Left ventricle myocardium inferior (tissue), 1 donor: ENCODE data around the gene WASF3. TPM values are rescaled to one million over a fixed set of nuclear protein-coding genes. Genes with fewer than 3 reads are reported as not detected.

ENCODE experiments used
- DNase-seq: peaks from one replicate; pipeline ENCODE4 v3.0.0-alpha.2; 2020
- H3K27ac ChIP-seq: fragments of 200-600 bp; replicated peaks from 2 replicates; pipeline ENCODE4 v1.8.0; 2021
- H3K27me3 ChIP-seq: fragments of 200-600 bp; 2 replicates; pipeline ENCODE4 v1.8.0; 2021; ENCODE audit warnings: low read depth
- H3K36me3 ChIP-seq: fragments of 200-600 bp; 2 replicates; pipeline ENCODE4 v1.8.0; 2021
- H3K4me1 ChIP-seq: fragments of 200-600 bp; 2 replicates; pipeline ENCODE4 v1.8.0; 2021
- H3K4me3 ChIP-seq: fragments of 200-600 bp; 2 replicates; pipeline ENCODE4 v1.8.0; 2021; ENCODE audit warnings: mild to moderate bottlenecking, moderate library complexity
- H3K9me3 ChIP-seq: fragments of 200-600 bp; replicated peaks from 2 replicates; pipeline ENCODE4 v1.8.0; 2021
- CTCF ChIP-seq: fragments of 200-600 bp; IDR thresholded peaks from 2 replicates; pipeline ENCODE4 v1.8.0; 2021; ENCODE audit warnings: antibody characterized with exemption, mild to moderate bottlenecking, borderline replicate concordance
- intact Hi-C: fragments of 100-400 bp; cut with micrococcal nuclease; formaldehyde crosslinking; loops from one replicate; pipeline ENCODE4 v1.11.0; 2022
- total RNA-seq: library from RNA; stranded (reverse); fragmentation: NEBNext Ultra II Directional; extraction: Animal tissue kit (Norgen Biotek cat#: 25700); gene quantifications from one replicate; pipeline ENCODE4 v1.2.1, GENCODE V29; 2021
- donor health status: DM: no; HTN: yes; CAD: no; lungs with severe emphysema.

Gene WASF3
- total RNA-seq, 1 donor from 2014 or later = 12.6 TPM

DNA sequence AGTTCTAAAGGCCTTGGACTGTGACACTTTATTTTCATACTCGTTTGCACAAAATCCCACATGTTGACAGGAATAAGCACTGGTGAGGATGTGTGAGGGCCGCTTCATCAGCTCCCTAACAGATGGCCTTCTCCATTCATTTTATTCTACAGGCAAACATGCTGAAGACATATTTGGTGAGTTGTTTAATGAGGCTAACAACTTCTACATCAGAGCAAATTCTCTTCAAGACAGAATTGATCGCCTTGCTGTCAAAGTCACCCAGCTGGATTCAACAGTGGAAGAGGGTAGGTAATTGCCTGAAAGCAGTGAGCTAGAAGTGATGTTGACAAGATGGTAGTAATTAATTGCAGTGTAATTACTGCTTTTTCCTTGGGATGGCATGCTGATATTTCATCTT, 107.4 kb downstream of the WASF3 start:
- intact Hi-C loops = no loop called here
- peaks cover under 1% of the 10 kb centered on the region for H3K4me1 ChIP-seq
- no peaks in the 10 kb centered on the region for H3K36me3 ChIP-seq
- DNase-seq = no peak
- no peak overlapping the region for H3K4me3 ChIP-seq
- no peaks in the 10 kb centered on the region for H3K9me3 ChIP-seq
- no peak overlapping the region for H3K27ac ChIP-seq
- no peaks in the 10 kb centered on the region for H3K27me3 ChIP-seq
- no peak for TF ChIP-seq CTCF

DNA sequence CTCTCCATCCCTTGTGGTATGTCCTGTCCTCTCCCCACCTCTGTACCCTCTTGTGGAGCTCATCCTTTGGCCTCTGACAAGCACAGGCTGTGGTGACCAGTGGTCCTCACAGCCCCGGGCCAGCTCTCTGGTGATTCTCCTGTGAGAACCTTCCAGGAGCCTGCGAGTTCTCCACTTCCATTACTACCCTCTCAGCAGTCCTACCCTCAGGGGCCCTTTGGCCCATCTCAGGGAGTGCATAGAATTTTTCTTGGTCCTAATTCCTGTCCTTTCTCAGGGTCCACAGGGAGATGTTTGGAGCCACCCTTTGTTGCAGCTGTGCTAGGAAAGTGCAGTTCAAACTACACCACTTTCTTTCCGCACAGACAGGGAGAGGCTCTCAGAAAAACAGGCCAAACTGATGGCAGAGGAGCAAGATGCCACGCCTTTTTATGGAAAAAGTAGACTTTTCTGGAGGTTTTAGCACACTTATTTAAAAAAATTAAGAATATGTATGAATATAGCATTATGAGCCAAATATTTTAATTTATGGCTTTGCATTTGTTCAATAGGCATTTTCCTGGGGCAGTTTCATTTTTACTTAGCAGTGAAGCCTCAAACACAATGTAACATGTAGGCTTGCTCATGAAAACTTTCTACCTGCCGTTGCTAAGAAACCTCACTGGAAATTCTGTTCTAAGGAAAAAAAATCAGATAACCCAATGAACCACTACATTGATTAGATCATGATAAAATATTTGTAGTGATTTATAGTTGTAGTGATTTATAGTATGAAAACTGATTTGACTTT, 111.1 kb downstream of the WASF3 start:
- Histone ChIP-seq H3K9me3 (no peaks in the 10 kb centered on the region), H3K4me1 (no peaks in the 10 kb centered on the region), H3K36me3 (no peaks in the 10 kb centered on the region), H3K27ac (no peak overlapping the region), H3K4me3 (no peak overlapping the region), H3K27me3 (no peaks in the 10 kb centered on the region)
- no peak for DNase-seq
- no peak for TF ChIP-seq CTCF
- intact Hi-C loops = no loop called here

DNA sequence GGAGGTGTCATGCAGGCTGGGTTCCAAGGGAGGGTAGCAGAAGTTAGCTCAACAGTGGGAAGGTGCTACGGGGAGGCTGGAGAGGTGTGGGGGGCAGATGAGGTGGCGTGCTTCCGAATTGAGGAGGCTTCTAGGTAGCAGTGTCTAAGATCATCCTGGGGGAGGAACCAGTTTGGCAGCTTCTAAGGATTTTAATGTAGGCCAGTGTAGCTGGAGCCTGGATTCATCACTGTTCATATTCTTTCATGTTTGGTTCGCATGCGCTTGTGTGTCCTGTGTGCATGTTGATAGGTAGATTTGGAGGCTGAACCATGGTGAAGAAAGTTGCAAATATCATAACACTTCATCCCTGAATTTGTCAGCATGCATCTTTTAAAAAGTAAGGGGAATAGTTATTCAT, 116.4 kb downstream of the WASF3 start:
- H3K27me3 ChIP-seq = no peaks in the 10 kb centered on the region
- intact Hi-C loops = no loop called here
- no peak overlapping the region for H3K4me3 ChIP-seq
- no peaks in the 10 kb centered on the region for H3K9me3 ChIP-seq
- no peak overlapping the region for H3K27ac ChIP-seq
- no peak for DNase-seq
- H3K4me1 ChIP-seq = no peaks in the 10 kb centered on the region
- H3K36me3 ChIP-seq = peaks cover under 1% of the 10 kb centered on the region
- no peak for TF ChIP-seq CTCF

DNA sequence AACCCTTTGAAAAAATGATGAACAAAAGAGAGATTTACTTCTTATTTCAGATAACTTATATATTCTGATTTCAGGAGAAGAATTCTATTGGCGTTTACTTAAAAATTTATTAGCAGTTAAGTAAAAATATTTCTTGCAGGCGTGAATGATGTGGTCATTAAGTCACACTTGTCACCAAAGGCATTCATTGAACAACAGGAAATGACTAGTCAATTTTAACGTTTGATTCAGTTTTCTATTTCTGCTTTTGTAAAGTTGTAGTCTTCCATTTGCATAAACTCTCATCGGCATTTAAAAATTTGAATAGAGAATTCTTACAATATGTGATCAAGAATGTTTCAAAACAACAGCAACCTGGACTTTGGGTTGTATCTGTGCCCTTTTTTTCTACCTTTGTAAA, 119.7 kb downstream of the WASF3 start:
- Histone ChIP-seq H3K36me3 (peaks cover 24% of the 10 kb centered on the region), H3K9me3 (no peaks in the 10 kb centered on the region), H3K4me1 (no peaks in the 10 kb centered on the region), H3K4me3 (no peak overlapping the region), H3K27me3 (no peaks in the 10 kb centered on the region), H3K27ac (no peak overlapping the region)
- intact Hi-C loops = no loop called here
- DNase-seq = no peak
- TF ChIP-seq CTCF = no peak

DNA sequence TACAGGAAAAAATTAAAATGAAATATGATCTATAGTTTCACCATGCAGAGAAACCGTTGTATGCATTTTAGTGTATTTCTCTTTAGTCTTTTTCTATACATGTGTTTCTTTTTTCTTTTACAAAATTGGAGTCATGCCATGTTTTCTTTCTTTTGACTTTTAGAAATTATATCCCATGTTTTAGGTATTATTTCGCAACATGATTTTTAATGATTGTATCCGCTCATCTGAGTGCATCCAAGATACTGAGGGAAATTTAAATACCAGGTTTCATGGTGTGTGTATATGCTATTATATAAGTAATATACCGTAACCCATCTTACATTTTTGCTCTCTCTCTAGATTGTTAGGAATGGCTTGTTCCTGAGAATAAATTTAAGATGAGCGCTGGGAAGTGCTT, 120.8 kb downstream of the WASF3 start:
- no peak for DNase-seq
- Histone ChIP-seq H3K9me3 (no peaks in the 10 kb centered on the region), H3K27me3 (no peaks in the 10 kb centered on the region), H3K27ac (no peak overlapping the region), H3K36me3 (peaks cover 31% of the 10 kb centered on the region), H3K4me1 (no peaks in the 10 kb centered on the region), H3K4me3 (no peak overlapping the region)
- TF ChIP-seq CTCF = no peak
- intact Hi-C loops = no loop called here
